ENCODE measurements around the gene ARID5B. TPM values are rescaled to one million over a fixed set of nuclear protein-coding genes. Genes with fewer than 3 reads are reported as not detected.

The ARID5B gene
- total RNA-seq, 1 donor from 2014 or later: 76.8 TPM

DNA sequence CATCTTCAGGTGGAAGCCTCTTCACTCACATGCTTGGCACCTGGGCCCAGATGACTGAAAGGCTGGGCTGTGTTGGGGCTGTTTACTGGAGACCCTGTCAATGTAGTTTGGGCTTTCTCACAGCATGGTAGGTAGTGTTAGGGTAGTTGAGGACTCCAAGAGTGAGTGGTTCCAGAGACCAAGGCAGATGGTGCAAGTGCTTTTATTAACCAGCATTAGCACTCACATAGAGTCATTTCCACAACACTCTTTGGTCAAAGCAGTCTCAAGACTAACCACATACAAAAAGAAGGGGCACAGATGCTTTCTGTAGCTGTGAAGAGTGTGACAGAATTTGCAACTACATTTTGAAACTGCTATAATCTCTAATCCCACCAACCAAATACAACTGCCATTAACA, 232.1 kb downstream of the ARID5B start:
- no peak for DNase-seq
- H3K27ac Mint-ChIP-seq: no peak overlapping the region
- no peaks in the 10 kb centered on the region for H3K27me3 Mint-ChIP-seq
- POLR2A ChIA-PET: no interaction called here
- H3K4me3 Mint-ChIP-seq: no peak overlapping the region
- CTCF ChIA-PET: no interaction called here
- H3K9me3 Mint-ChIP-seq: peaks cover 8% of the 10 kb centered on the region
- TF ChIP-seq, protein P1, sequence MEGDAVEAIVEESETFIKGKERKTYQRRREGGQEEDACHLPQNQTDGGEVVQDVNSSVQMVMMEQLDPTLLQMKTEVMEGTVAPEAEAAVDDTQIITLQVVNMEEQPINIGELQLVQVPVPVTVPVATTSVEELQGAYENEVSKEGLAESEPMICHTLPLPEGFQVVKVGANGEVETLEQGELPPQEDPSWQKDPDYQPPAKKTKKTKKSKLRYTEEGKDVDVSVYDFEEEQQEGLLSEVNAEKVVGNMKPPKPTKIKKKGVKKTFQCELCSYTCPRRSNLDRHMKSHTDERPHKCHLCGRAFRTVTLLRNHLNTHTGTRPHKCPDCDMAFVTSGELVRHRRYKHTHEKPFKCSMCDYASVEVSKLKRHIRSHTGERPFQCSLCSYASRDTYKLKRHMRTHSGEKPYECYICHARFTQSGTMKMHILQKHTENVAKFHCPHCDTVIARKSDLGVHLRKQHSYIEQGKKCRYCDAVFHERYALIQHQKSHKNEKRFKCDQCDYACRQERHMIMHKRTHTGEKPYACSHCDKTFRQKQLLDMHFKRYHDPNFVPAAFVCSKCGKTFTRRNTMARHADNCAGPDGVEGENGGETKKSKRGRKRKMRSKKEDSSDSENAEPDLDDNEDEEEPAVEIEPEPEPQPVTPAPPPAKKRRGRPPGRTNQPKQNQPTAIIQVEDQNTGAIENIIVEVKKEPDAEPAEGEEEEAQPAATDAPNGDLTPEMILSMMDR (IDR thresholded peaks at IDR 0.05): no peak
- no peak for ATAC-seq (ENCODE audit: low read depth)
- intact Hi-C loops (cut with micrococcal nuclease): no loop called here
- H3K4me1 Mint-ChIP-seq: peaks cover 4% of the 10 kb centered on the region
- H3K36me3 Mint-ChIP-seq (ENCODE audit: low read depth): no peaks in the 10 kb centered on the region

DNA sequence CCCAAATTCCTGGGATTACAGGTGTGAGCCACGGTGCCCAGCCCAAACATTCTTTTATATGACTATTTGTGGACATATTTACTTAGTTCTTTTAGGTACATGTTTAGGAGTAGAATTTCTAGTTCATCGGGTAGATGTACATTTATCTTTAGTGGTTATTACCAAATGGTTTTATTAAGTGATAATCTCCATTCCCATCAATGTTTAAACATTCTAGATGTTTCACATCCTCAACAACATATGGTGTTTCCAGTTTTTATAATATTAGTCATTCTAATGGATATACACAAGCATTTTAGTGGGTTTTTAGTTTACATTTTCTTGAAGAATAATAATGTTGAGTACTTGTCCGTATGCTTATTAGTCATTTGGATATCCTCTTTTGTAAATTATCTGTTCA, 235.4 kb downstream of the ARID5B start:
- intact Hi-C loops (cut with micrococcal nuclease): no loop called here
- TF ChIP-seq, protein P1 (IDR thresholded peaks at IDR 0.05): no peak
- Mint-ChIP-seq H3K27me3 (no peaks in the 10 kb centered on the region), H3K36me3 (ENCODE audit: low read depth) (no peaks in the 10 kb centered on the region), H3K27ac (no peak overlapping the region), H3K4me3 (no peak overlapping the region), H3K9me3 (peaks cover 4% of the 10 kb centered on the region), H3K4me1 (no peaks in the 10 kb centered on the region)
- ChIA-PET CTCF (no interaction called here), POLR2A (no interaction called here)
- ATAC-seq (ENCODE audit: low read depth) (no peak), DNase-seq (no peak)

Other genes with a start within 250 kb of the ARID5B start
- not detected in 2 replicates for gene CABCOCO1, start 238.8 kb upstream of the ARID5B start, total RNA-seq

All from activated B cell treated with CpG ODN at 0.5 μM for 24 hours (primary cell).